SK-N-MC (cell line): ENCODE results near the gene TAF1.

Source experiments
- EZH2 ChIP-seq: fragments of 200-600 bp; sonication (generic); IDR thresholded peaks from one replicate; pipeline ENCODE4 v1.6.1; 2017; ENCODE audit warnings: antibody characterized with exemption
- FOXP2 ChIP-seq: optimal IDR thresholded peaks from 2 replicates; pipeline ENCODE3; 2011; ENCODE audit warnings: mild to moderate bottlenecking, moderate library complexity; ENCODE audit not compliant: insufficient read depth; ENCODE audit errors: extremely low read length, control extremely low read depth
- POLR2AphosphoS5 ChIP-seq: IDR thresholded peaks from 2 replicates; pipeline ENCODE4 v1.6.1; 2012; ENCODE audit warnings: mild to moderate bottlenecking, low read depth, low read length, borderline replicate concordance

DNA sequence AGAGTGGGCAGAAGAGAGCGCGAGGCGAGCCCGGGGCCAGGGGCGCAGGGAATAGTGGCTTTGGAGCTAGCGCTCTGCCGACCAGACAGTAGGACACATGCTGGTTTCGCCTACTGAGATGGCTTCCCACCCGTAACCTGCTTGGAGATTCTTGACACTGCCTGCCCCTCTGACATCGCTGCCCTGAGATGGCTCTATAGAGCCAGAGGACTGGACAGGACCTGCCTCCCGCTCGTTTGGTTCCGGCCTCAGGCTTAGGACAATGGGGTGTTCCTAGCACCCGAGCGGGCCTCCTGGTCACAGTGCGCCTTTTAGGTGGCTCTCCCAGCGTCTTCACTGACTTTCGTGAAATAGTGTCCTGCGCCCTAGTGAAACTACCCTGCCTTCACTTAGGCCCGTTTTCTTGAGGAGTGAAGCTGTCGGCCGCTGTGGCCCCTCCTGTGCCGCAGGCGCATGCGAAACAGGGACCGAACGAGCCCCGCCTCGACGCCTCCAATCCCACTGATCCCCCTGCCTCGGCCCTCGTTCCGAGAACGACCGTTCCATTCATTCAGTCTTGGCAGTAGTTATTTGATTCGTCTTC is 608 bp downstream of the TAF1 start:
- no peak for TF ChIP-seq POLR2AphosphoS5
- TF ChIP-seq FOXP2: no peak
- no peak for TF ChIP-seq EZH2
